GM19452 (cell line): ENCODE results near the gene BRCA2.
"Not testable (repeated sequence)": the region's sequence is repeated elsewhere in the genome, so short reads cannot be mapped to it uniquely, and the experiment has no call there.

ENCODE experiments used
- ATAC-seq: cut with Tn5 transposase; IDR thresholded peaks from one replicate; pipeline ENCODE4 v1.9.1; 2021; ENCODE audit not compliant: unreplicated experiment

BRCA2 gene

DNA sequence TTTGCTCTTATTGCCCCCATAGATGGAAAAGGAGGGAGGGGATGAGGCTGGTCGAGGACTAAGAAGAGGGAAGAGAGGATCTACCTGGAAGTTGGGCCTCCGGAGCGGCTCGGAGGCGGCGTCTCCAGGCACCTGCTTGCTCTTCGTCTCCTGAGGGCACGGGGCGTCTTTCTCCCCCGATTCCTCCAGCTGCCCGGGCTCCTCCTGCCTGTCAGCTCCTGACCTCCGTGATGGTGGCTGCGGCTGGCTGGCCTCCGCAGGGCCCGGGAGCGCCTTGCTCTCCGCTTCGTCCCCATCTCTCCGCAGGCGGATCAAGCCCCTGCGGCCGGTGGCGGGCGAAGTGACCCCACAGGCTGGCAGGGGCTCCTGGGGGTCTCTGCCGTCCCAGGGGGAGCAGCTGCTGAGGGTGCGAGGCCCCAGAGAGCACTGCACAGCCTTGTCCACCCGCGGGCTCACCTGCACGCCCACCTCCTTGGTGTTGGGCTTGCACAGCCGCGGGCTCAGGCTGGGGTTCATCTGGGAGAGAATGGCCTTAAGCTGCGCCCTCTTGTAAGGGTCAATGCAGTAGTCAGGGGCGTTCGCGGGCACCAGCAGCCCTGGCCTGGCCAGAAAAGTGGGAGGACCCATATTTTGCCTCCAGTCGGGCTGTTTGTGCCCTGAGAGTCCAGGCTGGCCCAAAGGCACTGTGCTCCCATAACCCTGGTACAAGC is 4.0 kb upstream of the BRCA2 start:
- ATAC-seq = no peak

DNA sequence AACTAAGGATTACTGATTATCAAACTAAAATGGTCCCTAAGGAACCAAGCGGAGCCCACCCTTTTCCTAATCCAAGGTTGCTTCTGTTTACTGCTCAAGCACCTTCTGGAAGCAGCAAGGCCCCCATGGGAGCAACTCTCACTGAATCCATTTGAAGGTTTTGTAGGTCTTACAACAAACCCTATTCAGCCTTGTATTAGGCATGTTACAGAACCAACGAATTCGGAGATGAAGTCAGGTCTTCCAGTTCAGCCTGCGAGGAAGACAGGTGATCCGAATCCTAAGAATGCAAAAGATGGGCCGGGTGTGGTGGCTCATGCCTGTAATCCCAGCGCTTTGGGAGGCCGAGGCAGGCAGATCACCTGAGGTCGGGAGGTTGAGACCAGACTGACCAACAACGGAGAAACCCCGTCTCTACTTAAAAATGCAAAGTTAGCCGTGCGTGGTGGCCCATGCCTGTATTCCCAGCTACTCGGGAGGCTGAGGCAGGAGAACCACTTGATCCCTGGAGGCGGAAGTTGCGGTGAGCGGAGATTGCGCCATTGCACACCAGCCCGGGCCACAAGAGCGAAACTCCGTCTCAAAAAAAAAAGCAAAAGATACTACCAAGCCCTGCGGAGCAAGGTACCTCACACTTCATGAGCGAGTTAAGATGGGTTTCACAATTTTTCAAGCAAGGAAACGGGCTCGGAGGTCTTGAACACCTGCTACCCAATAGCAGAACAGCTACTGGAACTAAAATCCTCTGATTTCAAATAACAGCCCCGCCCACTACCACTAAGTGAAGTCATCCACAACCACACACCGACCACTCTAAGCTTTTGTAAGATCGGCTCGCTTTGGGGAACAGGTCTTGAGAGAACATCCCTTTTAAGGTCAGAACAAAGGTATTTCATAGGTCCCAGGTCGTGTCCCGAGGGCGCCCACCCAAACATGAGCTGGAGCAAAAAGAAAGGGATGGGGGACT is 754 bp upstream of the BRCA2 start:
- peak; percentile 25 for ATAC-seq

DNA sequence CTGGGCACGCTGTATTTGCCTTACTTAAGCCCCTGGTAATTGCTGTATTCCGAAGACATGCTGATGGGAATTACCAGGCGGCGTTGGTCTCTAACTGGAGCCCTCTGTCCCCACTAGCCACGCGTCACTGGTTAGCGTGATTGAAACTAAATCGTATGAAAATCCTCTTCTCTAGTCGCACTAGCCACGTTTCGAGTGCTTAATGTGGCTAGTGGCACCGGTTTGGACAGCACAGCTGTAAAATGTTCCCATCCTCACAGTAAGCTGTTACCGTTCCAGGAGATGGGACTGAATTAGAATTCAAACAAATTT is 676 bp downstream of the BRCA2 start:
- ATAC-seq = peak; percentile 52

DNA sequence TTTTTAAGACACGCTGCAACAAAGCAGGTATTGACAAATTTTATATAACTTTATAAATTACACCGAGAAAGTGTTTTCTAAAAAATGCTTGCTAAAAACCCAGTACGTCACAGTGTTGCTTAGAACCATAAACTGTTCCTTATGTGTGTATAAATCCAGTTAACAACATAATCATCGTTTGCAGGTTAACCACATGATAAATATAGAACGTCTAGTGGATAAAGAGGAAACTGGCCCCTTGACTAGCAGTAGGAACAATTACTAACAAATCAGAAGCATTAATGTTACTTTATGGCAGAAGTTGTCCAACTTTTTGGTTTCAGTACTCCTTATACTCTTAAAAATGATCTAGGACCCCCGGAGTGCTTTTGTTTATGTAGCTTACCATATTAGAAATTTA is 1.2 kb downstream of the BRCA2 start:
- no peak for ATAC-seq

DNA sequence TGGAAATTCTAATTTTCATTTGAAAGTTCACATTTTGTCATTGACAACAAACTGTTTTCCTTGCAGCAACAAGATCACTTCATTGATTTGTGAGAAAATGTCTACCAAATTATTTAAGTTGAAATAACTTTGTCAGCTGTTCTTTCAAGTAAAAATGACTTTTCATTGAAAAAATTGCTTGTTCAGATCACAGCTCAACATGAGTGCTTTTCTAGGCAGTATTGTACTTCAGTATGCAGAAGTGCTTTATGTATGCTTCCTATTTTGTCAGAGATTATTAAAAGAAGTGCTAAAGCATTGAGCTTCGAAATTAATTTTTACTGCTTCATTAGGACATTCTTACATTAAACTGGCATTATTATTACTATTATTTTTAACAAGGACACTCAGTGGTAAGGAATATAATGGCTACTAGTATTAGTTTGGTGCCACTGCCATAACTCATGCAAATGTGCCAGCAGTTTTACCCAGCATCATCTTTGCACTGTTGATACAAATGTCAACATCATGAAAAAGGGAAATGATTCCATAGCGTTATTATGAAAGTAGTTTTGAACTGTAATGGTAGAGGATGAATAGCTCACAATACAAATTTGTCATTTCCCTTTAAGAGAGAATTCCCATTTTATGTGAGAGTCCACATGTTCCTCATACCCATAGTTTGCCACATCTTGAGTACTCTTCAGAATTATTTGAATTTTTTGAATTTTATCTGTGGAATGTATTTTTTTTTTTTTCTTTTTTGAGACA is 2.6 kb downstream of the BRCA2 start:
- no peak for ATAC-seq

DNA sequence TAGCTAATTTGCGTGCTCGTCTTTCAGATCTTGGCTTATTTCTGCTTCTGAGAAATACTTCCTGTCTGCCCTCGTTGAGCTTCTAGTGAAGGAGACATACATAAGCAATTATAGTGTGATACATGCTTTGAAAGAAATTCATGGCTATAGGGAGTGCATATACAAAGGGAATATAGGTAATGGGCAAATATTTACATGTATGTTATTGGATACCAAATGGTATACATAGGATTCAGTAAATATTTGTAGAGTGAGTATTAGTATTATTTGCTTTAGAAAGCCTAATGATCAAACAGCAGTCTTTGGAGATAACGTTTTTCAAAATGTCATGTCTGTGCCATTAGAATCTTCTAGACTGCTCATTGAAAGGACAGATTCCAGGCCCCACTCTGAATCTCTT is 5.2 kb downstream of the BRCA2 start:
- ATAC-seq = no peak

DNA sequence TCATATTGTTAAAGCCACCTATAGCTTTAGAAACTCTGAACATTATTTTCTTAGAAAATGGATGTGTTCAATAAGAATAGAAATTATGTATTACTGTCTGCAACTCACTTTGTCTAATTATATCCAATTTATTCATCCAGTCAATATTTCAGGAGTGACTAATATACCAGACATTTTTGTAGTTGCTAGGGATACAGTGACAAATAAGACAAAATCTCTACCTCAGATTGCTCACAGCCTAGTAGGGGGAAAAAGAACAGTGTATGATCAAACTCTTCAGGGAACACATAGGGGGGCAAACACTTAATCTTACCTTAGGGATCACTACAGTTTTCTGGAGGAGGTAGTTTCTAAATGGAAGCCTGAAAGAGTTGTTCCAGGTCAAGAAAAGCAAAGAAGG is 8.6 kb downstream of the BRCA2 start:
- ATAC-seq = no peak

DNA sequence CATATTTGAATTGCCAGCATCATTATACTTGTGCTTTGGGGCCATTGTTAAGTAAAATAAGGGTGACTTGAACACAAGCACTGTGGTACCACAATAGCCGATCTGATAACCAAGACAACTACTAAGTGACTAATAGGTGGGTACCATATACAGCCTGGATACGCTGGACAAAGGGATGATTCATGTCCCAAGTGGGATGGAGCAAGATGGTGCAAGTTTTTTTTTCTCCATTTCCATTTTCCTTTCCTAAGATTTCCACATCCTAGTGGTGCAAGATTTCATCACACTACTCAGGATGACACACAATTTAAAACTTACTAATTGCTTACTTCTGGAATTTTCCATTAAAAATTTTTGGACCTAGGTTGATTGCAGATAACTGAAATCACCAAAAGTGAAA is 15.1 kb downstream of the BRCA2 start:
- ATAC-seq = no peak

DNA sequence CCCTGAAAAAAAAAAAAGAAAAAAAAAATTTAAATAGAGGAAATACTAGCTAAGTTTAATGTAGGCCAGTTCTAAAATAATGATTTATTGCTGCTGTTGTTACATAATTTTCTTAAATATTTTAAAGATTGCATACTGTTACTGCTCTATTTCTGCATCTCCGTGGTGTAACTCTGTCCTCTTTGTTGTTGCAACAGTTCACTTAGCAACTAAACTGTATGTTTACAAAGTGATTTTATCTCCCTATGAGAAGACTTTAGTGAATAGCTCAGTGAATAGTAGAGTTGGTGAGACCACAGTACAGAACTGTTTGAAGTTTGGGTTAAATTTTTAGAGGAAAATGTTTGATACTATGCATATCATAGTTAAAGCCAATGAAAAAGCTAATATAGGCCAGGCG is 19.4 kb downstream of the BRCA2 start:
- no peak for ATAC-seq

DNA sequence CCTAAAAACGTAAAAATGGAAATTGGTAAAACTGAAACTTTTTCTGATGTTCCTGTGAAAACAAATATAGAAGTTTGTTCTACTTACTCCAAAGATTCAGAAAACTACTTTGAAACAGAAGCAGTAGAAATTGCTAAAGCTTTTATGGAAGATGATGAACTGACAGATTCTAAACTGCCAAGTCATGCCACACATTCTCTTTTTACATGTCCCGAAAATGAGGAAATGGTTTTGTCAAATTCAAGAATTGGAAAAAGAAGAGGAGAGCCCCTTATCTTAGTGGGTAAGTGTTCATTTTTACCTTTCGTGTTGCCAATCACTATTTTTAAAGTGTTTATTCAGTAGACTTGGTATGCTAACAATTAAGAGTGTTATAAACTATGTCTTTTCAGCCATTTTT is 25.6 kb downstream of the BRCA2 start:
- no peak for ATAC-seq

DNA sequence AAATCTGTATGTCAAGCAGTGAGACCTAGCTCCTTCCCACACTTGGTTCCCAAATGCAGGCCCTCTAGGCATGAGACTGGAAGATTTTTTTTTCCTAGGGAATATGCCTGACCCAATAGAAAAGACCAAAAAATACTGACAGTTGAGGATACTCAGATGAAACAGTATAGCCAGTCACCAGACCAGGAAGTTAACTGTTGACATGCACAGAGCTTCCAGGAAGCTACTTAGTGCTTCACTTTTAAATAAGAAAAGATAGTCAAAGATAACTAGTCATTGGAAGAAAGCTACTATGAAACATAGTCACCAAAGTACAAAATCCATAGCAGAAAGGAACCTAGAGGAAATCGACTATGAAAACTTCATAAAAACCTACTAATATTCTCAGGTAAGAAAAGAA is 32.3 kb downstream of the BRCA2 start:
- ATAC-seq = no peak

DNA sequence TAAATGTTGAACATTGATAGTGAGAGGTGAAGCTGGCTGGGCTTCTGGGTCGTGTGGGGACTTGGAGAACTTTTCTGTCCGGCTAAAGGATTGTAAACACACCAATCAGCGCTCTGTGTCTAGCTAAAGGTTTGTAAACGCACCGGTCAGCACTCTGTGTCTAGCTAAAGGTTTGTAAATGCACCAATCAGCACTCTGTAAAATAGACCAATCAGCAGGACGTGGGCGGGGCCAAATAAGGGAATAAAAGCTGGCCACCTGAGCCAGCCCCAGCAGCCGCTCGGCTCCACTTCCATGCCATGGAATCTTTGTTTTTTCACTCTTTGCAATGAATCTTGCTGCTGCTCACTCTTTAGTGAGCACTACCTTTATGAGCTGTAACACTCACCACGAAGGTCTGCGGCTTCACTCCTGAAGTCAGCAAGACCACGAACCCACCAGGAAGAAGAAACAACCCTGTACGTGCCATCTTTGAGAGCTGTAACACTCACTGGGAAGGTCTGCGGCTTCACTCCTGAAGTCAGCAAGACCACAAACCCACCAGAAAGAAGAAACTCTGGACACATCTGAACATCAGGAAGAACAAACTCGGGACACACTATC is 35.6 kb downstream of the BRCA2 start:
- not testable (repeated sequence) for ATAC-seq

DNA sequence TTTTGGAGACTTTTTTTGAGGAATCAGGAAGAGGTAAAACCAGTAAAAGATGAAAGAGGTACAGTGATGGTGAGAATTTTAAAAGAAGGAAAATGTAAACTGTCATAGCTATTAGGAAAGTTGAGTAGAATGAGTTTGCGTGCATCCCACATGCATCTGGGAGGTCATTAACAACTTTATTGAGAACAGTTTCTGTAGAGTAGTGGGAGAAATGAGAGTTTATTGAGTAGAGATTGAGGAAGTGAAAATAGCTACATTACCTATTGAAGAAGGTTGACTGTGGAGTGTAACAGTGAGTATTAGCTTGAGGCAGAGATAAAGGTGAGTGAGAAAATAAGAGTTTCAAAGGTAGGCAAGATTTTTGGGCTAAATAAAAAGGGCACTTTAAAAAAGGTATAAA is 38.7 kb downstream of the BRCA2 start:
- peak; percentile 60 for ATAC-seq

DNA sequence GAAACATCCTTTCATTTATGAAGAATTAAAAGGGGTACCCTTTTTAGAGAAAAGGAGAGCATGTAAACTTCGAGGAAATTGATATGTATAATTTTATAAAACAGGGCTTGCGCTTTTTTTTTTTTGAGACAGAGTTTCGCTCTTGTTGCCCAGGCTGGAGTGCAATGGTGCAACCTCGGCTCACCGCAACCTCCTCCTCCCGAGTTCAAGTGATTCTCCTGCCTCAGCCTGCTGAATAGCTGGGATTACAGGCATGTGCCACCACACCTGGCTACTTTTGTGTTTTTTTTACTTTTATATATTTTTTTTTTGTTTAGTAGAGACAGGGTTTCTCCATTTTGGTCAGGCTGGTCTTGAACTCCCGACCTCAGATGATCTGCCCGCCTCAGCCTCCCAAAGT is 40.6 kb downstream of the BRCA2 start:
- ATAC-seq = not testable (repeated sequence)

DNA sequence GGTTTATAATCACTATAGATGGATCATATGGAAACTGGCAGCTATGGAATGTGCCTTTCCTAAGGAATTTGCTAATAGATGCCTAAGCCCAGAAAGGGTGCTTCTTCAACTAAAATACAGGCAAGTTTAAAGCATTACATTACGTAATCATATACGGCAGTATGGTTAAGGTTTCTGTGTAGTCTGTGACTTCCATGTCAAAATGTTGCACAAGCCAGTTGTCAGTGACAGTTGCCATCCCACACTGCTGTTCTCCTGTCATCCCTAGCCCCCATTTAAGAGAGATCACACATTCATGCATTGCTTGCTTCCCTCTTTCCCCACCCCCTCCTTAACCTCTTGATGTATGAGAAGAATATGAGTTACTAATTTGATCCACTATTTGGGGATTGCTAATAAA is 47.3 kb downstream of the BRCA2 start:
- ATAC-seq = no peak

DNA sequence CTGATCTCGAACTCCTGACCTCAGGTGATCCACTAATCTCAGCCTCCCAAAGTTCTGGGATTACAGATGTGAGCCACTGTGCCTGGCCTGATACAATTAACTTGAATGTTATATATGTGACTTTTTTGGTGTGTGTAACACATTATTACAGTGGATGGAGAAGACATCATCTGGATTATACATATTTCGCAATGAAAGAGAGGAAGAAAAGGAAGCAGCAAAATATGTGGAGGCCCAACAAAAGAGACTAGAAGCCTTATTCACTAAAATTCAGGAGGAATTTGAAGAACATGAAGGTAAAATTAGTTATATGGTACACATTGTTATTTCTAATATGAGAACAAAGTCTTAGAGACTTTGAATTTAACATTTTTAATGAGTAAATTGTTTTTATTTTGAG is 55.5 kb downstream of the BRCA2 start:
- no peak for ATAC-seq

DNA sequence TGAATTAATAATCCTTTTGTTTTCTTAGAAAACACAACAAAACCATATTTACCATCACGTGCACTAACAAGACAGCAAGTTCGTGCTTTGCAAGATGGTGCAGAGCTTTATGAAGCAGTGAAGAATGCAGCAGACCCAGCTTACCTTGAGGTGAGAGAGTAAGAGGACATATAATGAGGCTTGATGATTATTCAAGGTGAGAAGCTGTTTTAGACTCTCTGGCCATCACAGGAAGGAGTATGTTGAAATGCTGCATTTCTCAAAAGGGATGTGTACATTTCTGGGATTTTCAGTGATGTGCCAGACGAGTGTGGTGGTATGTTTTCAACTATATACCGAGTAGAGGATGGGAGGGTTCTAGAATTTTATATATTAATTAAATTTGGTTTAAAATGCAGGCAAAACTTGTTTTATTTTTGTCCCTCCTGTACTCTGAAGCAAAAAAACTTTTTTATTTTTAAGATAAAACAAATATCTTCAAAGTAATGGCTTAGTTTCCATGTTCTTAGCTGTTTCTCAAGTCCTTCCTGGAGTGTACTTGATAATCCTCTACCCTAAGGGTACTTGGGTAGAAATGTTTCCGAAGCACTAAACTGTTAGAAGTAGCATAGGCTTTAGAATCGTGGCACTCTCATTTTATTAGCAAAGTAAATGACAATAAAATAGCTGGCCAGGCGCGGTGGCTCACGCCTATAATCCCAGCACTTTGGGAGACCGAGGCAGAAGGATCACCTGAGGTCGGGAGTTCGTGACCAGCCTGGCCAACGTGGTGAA is 61.5 kb downstream of the BRCA2 start:
- ATAC-seq = no peak

DNA sequence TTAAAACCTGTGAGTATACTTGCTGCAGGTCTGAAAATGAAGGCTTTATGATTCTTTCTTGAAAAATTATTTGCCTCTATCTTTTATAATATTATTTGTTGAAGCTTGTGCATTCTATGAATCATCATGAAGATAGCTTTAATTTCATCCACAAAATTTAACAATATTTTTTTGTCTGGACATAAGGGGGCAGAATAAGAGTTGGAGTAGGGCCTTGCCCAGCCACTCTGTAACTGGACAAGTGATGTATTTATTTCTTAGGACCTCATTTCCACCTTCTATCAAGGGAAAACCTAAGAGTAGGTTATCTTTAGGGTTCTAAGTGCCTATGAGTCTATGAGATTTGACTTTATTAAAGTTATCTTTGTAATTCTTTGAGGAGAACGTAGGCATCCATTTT is 62.7 kb downstream of the BRCA2 start:
- ATAC-seq = no peak

DNA sequence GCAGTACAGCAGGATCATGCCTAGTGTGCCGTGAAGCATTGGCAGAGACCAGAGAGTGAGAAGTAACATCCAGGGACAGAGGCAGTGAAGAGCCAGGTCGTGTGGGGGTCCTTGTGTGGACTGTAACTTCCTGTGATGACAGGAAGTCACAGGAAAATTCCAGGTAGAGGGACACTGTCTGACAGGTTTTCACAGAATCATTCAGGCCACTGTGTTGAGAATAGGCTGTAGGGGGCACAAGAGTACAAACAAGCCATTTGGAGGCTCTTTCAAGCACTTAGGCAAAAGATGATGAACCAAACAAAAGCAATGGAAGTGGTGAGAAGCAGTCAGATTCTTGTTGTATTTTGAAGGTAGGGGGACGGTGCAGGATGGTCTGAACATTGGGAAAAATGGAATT is 66.2 kb downstream of the BRCA2 start:
- ATAC-seq = no peak

DNA sequence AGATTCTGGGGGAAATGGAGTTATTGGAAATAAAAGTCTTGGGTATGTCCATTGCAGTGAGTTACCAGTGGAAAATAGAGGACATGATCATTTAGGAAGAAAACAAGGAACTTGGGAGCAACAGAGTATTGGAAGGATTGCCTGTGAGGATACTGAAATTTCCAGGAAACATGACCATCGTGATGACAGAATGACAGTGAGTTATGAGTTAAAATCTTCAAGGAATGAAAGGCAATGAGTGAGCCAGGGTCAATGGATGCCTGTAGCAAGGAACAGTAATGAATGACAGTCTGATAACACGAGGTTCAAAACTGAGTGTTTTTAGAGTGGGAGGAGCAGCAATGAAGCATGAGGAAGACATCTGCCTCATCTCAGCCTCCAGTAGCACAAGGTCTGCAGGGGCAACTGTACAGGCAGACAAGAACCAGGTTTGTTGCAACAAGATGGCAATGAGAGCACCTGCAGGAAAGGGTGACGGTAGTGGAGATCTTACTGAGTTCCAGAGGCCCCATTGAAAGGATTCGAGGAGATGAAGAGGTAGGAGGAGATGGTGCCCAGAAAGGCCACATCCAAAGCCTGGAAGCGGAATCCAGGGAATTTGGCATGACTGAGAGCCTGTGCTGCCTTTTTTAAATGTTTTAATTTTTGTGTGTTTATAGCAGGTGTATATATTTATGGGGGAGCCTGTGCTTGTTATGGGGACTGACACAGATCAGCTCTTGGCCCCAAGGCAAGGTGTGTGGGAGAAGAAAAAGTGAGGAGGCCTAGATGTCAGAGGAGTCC is 68.7 kb downstream of the BRCA2 start:
- no peak for ATAC-seq
